NCI-H774 (cell line): ENCODE data around the gene HOXD12.

Source experiments
- DNase-seq: peaks from one replicate; lab custom pipeline; 2025; lab: John Stamatoyannopoulos, UW

HOXD12 gene

GRCh38 chr2:176092270-176093144, 7.1 kb upstream of the HOXD12 start, which contains the start of gene HOXD13:
Gene HOXD13 (plus strand): TSS chr2:176092721. CDS start chr2:176092891, 170 bp downstream.
- DNase-seq: peak; percentile 30

GRCh38 chr2:176093145-176093897, 6.3 kb upstream of the HOXD12 start:
- DNase-seq: peak; percentile 16

- no peak for DNase-seq
Measured at GRCh38 chr2:176093898-176094249, 5.7 kb upstream of the HOXD12 start.

GRCh38 chr2:176094349-176094748, 5.2 kb upstream of the HOXD12 start:
- DNase-seq: no peak

GRCh38 chr2:176095421-176095820, 4.2 kb upstream of the HOXD12 start:
- no peak for DNase-seq

- no peak for DNase-seq
Measured at GRCh38 chr2:176096243-176096985, 3.2 kb upstream of the HOXD12 start.

GRCh38 chr2:176096986-176097819, 2.4 kb upstream of the HOXD12 start:
- peak; percentile 81 for DNase-seq

GRCh38 chr2:176097820-176098365, 1.7 kb upstream of the HOXD12 start:
- no peak for DNase-seq

- peak; percentile 42 for DNase-seq
Measured at GRCh38 chr2:176098366-176099158, 1.0 kb upstream of the HOXD12 start.

GRCh38 chr2:176099159-176099727, 352 bp upstream of the HOXD12 start:
- DNase-seq: no peak

- DNase-seq: no peak
Measured at GRCh38 chr2:176100547-176101140, 1.0 kb downstream of the HOXD12 start.

- DNase-seq: no peak
Measured at GRCh38 chr2:176101216-176101830, 1.7 kb downstream of the HOXD12 start.

GRCh38 chr2:176101842-176102241, 2.2 kb downstream of the HOXD12 start:
- DNase-seq: no peak

GRCh38 chr2:176102309-176102866, 2.8 kb downstream of the HOXD12 start:
- no peak for DNase-seq

GRCh38 chr2:176103194-176103593, 3.6 kb downstream of the HOXD12 start:
- no peak for DNase-seq

- no peak for DNase-seq
Measured at GRCh38 chr2:176103742-176104315, 4.2 kb downstream of the HOXD12 start.

GRCh38 chr2:176104316-176105077, 4.9 kb downstream of the HOXD12 start:
- no peak for DNase-seq
